ENCODE data around the gene IGDCC3.

Gene IGDCC3

GRCh38 chr15:65327651-65328393 lies 50.0 kb downstream of the IGDCC3 start:
- DNase-seq (ENCODE audit: low spot score): no peak

DNA sequence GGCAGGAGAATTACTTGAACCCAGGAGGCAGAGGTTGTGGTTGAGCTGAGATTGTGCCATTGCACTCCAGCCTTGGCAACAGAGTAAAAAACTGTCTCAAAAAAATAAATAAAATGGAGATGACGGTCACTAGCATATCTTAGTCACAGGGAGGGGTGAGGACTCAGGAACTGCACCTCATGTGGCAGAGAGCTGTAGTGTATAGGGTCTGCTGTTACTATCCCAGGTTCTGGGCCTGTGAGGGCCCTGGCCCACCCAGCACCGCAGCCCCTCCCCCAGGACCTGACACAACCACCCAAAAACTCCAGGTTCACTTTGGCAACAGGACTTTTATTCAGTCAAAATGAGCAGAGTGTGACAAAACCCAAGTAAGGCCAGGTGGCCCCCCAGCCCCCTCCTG lies 51.0 kb downstream of the IGDCC3 start:
- no peak for DNase-seq (ENCODE audit: low spot score)

DNA sequence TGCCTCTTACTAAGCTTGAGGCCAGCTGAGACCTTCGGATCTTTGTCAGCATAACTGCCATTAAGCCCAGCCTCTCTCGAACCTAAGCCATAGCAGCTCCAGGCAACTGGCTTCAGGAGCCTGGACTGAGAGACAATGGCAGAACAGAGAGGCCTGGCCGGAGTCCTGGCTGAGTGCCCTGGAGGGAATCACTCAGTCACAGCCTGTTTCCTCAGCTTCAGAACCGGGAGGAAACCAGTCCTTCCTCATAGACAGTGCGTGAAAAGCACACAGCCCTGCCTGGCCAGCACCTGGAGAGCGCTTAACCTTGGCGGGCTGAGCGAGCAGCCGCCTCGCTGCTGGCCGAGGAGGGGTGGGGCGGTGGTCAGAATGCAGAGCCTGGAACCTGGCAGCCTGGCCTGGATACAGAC lies 51.7 kb downstream of the IGDCC3 start:
- DNase-seq (ENCODE audit: low spot score): peak; percentile 85

GRCh38 chr15:65323071-65323511 lies 54.7 kb downstream of the IGDCC3 start:
- DNase-seq (ENCODE audit: low spot score): peak; percentile 63

DNA sequence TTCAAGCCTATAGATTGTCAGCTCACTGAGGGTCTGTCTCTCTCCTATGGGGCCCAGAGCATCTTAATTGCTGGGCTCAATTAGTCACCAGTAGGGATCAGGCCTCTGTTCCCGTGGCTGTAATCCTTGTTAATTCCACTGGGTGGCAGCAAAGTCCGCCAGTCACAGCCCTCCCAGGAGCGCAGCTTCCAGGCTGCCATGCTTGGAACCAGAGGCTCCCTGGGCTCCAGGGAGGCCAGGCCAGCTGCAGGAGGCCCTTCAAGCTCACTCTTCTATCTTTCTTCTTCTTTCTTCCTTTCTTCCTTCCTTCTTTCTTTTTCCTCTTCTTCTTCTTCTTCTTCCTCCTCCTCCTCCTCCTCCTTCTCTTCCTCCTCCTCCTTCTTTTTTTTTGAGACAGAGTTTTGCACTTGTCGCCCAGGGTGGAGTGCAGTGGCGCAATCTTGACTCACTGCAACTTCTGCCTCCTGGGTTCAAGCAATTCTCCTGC lies 58.9 kb downstream of the IGDCC3 start:
- peak; percentile 86 for DNase-seq (ENCODE audit: low spot score)

DNA sequence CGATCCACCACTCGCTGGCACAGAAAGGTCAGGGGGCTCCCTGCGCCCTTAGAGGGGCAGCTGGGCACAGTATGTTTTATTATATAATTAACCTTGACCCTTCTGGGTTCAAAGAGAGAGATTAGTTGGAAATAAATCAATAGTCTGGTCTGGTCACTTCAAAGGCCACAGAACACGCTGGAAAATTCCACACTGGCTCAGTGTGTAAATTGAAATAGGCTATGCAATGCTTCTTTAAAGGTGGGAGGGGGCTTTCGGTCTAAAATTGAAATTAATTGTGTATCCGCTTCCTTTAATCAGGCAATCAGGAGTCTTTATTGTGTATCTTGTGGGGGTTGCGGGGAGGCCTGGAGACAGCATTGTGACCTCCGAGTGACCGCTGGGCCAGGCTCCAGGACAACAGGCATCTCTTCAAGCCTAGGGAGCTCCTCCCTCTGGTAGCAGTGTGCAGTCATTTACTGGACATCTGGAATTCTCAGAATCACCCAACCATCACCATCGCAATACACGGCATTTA lies 65.3 kb downstream of the IGDCC3 start:
- DNase-seq (ENCODE audit: low spot score): peak; percentile 86

GRCh38 chr15:65311760-65312159 lies 66.0 kb downstream of the IGDCC3 start:
- no peak for DNase-seq (ENCODE audit: low spot score)

- no peak for DNase-seq (ENCODE audit: low spot score)
Observed at GRCh38 chr15:65310431-65311137, 67.2 kb downstream of the IGDCC3 start.

- no peak for DNase-seq (ENCODE audit: low spot score)
Observed at GRCh38 chr15:65309882-65310418, 67.9 kb downstream of the IGDCC3 start.

GRCh38 chr15:65307978-65308377 lies 69.8 kb downstream of the IGDCC3 start:
- DNase-seq (ENCODE audit: low spot score): no peak

GRCh38 chr15:65306551-65306950 lies 71.3 kb downstream of the IGDCC3 start:
- no peak for DNase-seq (ENCODE audit: low spot score)

DNA sequence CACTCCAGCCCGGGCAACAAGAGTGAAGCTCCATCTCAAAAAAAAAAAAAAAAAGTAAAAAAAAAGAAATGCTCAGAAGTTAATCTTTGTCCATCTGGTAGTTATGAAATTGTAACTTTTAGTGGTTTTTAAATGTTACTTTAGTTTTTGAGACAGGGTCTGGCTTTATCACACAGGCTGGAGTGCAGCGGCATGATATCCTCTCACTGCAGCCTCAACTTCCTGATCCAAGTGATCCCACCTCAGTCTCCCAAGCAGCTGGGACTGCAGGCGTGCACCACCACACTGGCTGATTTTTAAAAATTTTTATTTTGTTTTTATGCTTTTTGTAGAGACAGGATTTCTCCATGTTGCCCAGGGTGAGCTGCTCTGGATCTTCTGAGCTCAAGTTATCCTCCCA lies 72.0 kb downstream of the IGDCC3 start:
- DNase-seq (ENCODE audit: low spot score): no peak

DNA sequence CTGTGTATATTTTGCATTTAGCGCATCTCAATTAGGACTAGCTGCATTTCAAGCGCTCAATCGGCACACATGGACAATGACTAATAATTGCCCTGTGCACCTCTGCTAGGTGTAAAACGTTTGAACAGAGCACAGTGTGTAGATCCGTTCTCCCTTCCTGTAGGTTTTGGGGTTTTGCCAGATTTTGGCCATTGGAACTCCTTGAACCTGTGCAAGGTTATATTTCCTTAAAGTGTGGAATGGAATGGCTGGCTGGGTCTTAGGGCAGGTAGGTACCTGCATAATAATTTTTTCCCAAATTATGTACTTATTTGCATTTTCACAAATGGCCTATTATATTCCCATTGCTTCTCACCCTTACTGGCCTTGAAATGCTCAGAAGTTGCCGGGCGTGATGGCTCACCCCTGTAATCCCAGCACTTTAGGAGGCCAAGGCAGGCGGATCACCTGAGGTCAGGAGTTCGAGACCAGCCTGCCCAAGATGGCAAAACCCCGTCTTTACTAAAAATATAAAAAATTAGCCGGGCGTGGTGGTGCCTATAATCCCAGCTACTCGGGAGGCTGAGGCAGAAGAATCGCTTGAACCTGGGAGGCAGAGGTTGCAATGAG lies 72.5 kb downstream of the IGDCC3 start:
- DNase-seq (ENCODE audit: low spot score): peak; percentile 68

DNA sequence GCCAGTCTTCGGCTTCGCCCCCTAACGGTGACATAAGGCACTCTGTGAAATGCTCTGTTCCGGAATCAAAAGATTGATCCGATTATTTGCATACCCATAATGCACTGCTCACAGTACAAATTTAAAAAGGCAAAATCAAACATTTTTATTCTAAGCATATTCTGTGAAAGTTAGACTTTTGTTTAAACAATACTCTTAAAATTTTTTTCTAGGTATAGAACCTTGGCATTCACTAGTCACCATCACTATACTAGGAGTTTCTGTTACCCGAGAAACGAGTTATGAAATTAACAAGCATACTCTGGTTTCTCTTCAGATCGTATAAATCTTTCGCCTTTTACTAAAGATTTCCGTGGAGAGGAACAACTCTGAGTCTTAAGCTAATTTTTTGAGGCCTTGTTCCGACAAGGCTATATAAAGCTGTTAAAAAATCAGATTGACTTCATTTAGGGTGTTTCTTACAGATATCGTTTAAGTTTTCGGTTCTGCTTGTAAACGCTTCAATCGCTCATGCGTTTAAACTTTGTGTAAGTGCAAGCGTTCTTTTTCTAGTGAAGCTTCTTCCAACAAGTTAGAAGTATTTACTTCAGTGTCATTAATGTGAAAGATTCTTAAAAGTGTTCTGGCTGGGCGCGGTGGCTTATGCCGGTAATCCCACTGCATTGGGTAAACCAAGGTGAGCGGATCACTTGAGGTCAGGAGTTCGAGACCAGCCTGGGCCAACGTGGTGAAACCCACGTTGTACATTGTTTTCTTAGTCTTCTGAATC lies 73.2 kb downstream of the IGDCC3 start, which contains the start of gene RNU5B-1:
RNU5B-1 (plus strand) TSS at position 297 of the 769 bp plus-strand sequence.
- peak; percentile 98 for DNase-seq (ENCODE audit: low spot score)

GRCh38 chr15:65303687-65304380 lies 74.0 kb downstream of the IGDCC3 start:
- DNase-seq (ENCODE audit: low spot score): peak; percentile 72

- DNase-seq (ENCODE audit: low spot score): no peak
Observed at GRCh38 chr15:65302061-65302460, 75.7 kb downstream of the IGDCC3 start.

DNA sequence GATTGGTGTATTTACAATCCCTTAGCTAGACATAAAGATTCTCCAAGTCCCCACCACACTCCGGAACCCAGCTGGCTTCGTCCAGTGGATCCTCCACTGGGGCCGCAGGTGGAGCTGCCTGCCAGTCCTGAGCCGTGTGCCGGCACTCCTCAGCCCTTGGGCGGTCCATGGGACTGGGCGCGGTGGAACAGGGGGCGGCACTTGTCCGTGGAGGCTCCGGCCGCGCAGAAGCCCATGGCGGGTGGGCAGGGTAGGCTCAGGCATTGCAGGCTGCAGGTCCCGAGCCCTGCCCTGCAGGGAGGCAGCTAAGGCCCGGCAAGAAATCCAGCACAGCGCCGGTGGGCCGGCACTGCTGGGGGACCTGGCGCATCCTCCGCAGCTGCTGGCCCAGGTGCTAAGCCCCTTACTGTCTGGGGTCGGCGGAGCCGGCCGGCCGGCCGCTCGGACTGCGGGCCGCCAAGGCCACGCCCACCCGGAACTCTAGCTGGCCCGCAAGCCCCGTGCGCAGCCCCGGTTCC lies 76.8 kb downstream of the IGDCC3 start:
- DNase-seq (ENCODE audit: low spot score): no peak

DNA sequence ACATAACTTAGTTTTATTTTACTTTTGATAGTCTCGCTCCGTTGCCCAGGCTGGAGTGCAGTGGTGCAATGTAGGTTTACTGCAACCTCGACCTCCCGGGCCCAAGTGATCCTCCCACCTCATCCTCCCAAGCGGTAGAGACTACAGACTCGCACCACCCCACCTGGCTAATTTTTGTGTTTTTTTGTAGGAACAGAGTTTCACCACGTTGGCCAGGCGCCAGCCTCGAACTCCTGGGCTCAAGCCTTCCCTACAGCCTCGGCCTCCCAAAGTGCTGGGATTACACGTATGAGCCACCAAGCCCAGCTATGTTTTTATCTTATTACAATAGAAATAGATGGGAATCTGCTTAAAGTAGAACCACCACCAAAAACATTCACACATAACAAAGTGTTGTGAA lies 79.1 kb downstream of the IGDCC3 start:
- no peak for DNase-seq (ENCODE audit: low spot score)

DNA sequence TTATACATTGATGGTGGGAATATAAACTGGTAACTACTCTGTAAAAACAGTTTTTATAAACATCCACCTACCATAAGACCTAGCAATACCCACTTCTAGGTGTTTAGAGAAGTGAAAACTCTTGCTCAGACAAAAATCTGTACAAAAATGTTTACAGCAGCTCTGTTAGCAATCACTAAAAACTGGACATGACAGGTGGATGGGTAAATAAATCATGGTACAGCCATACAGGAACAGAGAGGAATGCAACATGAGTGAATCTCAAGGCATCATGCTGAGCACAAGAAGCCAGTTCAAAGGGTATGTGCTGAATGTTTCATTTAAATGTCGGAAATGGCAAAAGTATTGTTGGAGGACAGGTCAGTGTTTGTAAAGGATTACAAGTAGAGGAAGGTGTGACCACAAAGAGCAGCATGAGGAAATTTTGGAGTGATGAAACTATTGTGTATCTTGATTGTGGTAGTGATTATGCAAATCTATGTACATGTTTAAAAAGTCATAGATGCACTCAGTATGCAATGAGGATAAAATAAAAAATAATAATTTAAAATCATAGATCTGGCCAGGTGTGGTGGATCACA lies 84.8 kb downstream of the IGDCC3 start:
- no peak for DNase-seq (ENCODE audit: low spot score)

- no peak for DNase-seq (ENCODE audit: low spot score)
Observed at GRCh38 chr15:65290228-65290627, 87.6 kb downstream of the IGDCC3 start.

All from pons (tissue), 1 donor.